Measurements from ENCODE around the gene ARV1. TPM values are rescaled to one million over a fixed set of nuclear protein-coding genes. Genes with fewer than 3 reads are reported as not detected.
"Not testable (repeated sequence)": the region's sequence is repeated elsewhere in the genome, so short reads cannot be mapped to it uniquely, and the experiment has no call there.

Gene ARV1
- total and polyA plus RNA-seq, 4 donors, result 13.8 to 60.3 (median 17.2) TPM

GRCh38 chr1:231041719-231042261, 62.9 kb downstream of the ARV1 start:
- H3K9ac ChIP-seq (ENCODE audit: insufficient read depth in 1 of 2, low read length in 2 of 2), result no peak overlapping the region
- peaks cover 0 to 16% (median 2%) of the 10 kb centered on the region in 3 donors for H3K27me3 ChIP-seq (ENCODE audit: control insufficient read depth in 3 of 3, insufficient read depth in 3 of 3, low read length in 2 of 3)
- WGBS, 2 donors, result 78 to 81% methylated on average over 9 of the region's 9 CpGs
- TF ChIP-seq CTCF (IDR thresholded peaks at IDR 0.05; ENCODE audit: control extremely low read depth, extremely low read depth), result no peak
- no peak overlapping the region for H3K27ac ChIP-seq (ENCODE audit: low read depth in 1 of 2, low read length in 1 of 2)
- H3K4me1 ChIP-seq (ENCODE audit: control insufficient read depth in 5 of 5, insufficient read depth in 5 of 5, low read length in 5 of 5), result peaks cover 0 to 24% (median 3%) of the 10 kb centered on the region in 5 donors
- H3K9me3 ChIP-seq (ENCODE audit: control insufficient read depth in 4 of 4, insufficient read depth in 3 of 4, low read length in 3 of 4), result peaks cover 0 to 6% (median 2%) of the 10 kb centered on the region in 4 donors
- DNase-seq, result no peak
- H3K4me3 ChIP-seq, result no peak overlapping the region
- ATAC-seq (ENCODE audit: insufficient read depth, low FRiP score), result no peak
- H3K36me3 ChIP-seq (ENCODE audit: control insufficient read depth in 4 of 4, insufficient read depth in 4 of 4, low read length in 4 of 4), result no peaks in the 10 kb centered on the region

GRCh38 chr1:231044588-231044987, 65.7 kb downstream of the ARV1 start:
- DNase-seq (no peak), ATAC-seq (ENCODE audit: insufficient read depth, low FRiP score) (no peak)
- H3K9ac ChIP-seq (ENCODE audit: insufficient read depth in 1 of 2, low read length in 2 of 2), result no peak overlapping the region
- H3K4me3 ChIP-seq, result no peak overlapping the region
- peaks cover 0 to 10% (median 0%) of the 10 kb centered on the region in 5 donors for H3K4me1 ChIP-seq (ENCODE audit: control insufficient read depth in 5 of 5, insufficient read depth in 5 of 5, low read length in 5 of 5)
- 94 to 100% methylated on average over 1 of the region's 1 CpG for WGBS, 2 donors
- H3K36me3 ChIP-seq (ENCODE audit: control insufficient read depth in 4 of 4, insufficient read depth in 4 of 4, low read length in 4 of 4), result no peaks in the 10 kb centered on the region
- H3K27me3 ChIP-seq (ENCODE audit: control insufficient read depth in 3 of 3, insufficient read depth in 3 of 3, low read length in 2 of 3), result peaks cover 0 to 11% (median 5%) of the 10 kb centered on the region in 3 donors
- H3K27ac ChIP-seq (ENCODE audit: low read depth in 1 of 2, low read length in 1 of 2), result no peak overlapping the region
- TF ChIP-seq CTCF (IDR thresholded peaks at IDR 0.05; ENCODE audit: control extremely low read depth, extremely low read depth), result no peak
- H3K9me3 ChIP-seq (ENCODE audit: control insufficient read depth in 4 of 4, insufficient read depth in 3 of 4, low read length in 3 of 4), result peaks cover 0 to 6% (median 2%) of the 10 kb centered on the region in 4 donors

GRCh38 chr1:231045286-231045685, 66.4 kb downstream of the ARV1 start:
- no peak overlapping the region for H3K27ac ChIP-seq (ENCODE audit: low read depth in 1 of 2, low read length in 1 of 2)
- H3K36me3 ChIP-seq (ENCODE audit: control insufficient read depth in 4 of 4, insufficient read depth in 4 of 4, low read length in 4 of 4), result no peaks in the 10 kb centered on the region
- no peak overlapping the region for H3K9ac ChIP-seq (ENCODE audit: insufficient read depth in 1 of 2, low read length in 2 of 2)
- peaks cover 0 to 10% (median 0%) of the 10 kb centered on the region in 5 donors for H3K4me1 ChIP-seq (ENCODE audit: control insufficient read depth in 5 of 5, insufficient read depth in 5 of 5, low read length in 5 of 5)
- ATAC-seq (ENCODE audit: insufficient read depth, low FRiP score), result no peak
- H3K9me3 ChIP-seq (ENCODE audit: control insufficient read depth in 4 of 4, insufficient read depth in 3 of 4, low read length in 3 of 4), result peaks cover 0 to 6% (median 2%) of the 10 kb centered on the region in 4 donors
- no peak overlapping the region for H3K4me3 ChIP-seq
- peaks cover 0 to 11% (median 5%) of the 10 kb centered on the region in 3 donors for H3K27me3 ChIP-seq (ENCODE audit: control insufficient read depth in 3 of 3, insufficient read depth in 3 of 3, low read length in 2 of 3)
- TF ChIP-seq CTCF (IDR thresholded peaks at IDR 0.05; ENCODE audit: control extremely low read depth, extremely low read depth), result no peak
- DNase-seq, result no peak

- DNase-seq; H3K9me3 ChIP-seq (ENCODE audit: control insufficient read depth in 4 of 4, insufficient read depth in 3 of 4, low read length in 3 of 4); H3K9ac ChIP-seq (ENCODE audit: insufficient read depth in 1 of 2, low read length in 2 of 2); H3K4me1 ChIP-seq (ENCODE audit: control insufficient read depth in 5 of 5, insufficient read depth in 5 of 5, low read length in 5 of 5); ATAC-seq (ENCODE audit: insufficient read depth, low FRiP score); H3K36me3 ChIP-seq (ENCODE audit: control insufficient read depth in 4 of 4, insufficient read depth in 4 of 4, low read length in 4 of 4); H3K27ac ChIP-seq (ENCODE audit: low read depth in 1 of 2, low read length in 1 of 2); H3K4me3 ChIP-seq: not testable (repeated sequence)
- 84 to 91% methylated on average over 10 of the region's 10 CpGs for WGBS, 2 donors
- peaks cover 0 to 11% (median 5%) of the 10 kb centered on the region in 3 donors for H3K27me3 ChIP-seq (ENCODE audit: control insufficient read depth in 3 of 3, insufficient read depth in 3 of 3, low read length in 2 of 3)
Observed at GRCh38 chr1:231045921-231046729, 67.2 kb downstream of the ARV1 start.

All from lung (tissue), 12 donors.